Measurements from ENCODE around the gene SLC38A10. TPM values are rescaled to one million over a fixed set of nuclear protein-coding genes. Genes with fewer than 3 reads are reported as not detected.

SLC38A10 gene
- 100 to 1,000 TPM in 4 of 6 donors, 10 to 100 TPM in 2; 90.6 to 208 (median 110) TPM for total RNA-seq

- Histone ChIP-seq H3K4me3 (peak within 1 kb of the TSS; percentile 77 to 95 (median 80)), H3K9me3 (no peaks in the 10 kb centered on the region), H3K27ac (peak within 1 kb of the TSS; percentile 94 to 98 (median 96)), H3K4me1 (peaks cover 34 to 47% (median 42%) of the 10 kb centered on the region in 4 donors), H3K36me3 (no peaks in the 10 kb centered on the region), H3K27me3 (no peaks in the 10 kb centered on the region)
- ATAC-seq (ENCODE audit: low FRiP score in 2 of 2) (peak; percentile 93 to 96), DNase-seq (peak; percentile 93 to 97)
- WGBS, 2 donors: 0 to 2% methylated on average over 1 to 45 of the region's 59 CpGs
- TF ChIP-seq POLR2A (IDR thresholded peaks at IDR 0.05) (peak; percentile 93 to 99 (median 94)), POLR2AphosphoS5 (IDR thresholded peaks at IDR 0.05) (peak; percentile 99), EP300 (IDR thresholded peaks at IDR 0.05) (peak in 1 of 4 donors; percentile 66), CTCF (IDR thresholded peaks at IDR 0.05) (peak in 4 of 6 experiments; percentile 23 to 36 (median 30))
These were observed at the start of gene SLC38A10 for GRCh38 chr17:81295031-81295675. Gene SLC38A10 (minus strand): TSS chr17:81295307. CDS start chr17:81294921, 386 bp downstream.

DNA sequence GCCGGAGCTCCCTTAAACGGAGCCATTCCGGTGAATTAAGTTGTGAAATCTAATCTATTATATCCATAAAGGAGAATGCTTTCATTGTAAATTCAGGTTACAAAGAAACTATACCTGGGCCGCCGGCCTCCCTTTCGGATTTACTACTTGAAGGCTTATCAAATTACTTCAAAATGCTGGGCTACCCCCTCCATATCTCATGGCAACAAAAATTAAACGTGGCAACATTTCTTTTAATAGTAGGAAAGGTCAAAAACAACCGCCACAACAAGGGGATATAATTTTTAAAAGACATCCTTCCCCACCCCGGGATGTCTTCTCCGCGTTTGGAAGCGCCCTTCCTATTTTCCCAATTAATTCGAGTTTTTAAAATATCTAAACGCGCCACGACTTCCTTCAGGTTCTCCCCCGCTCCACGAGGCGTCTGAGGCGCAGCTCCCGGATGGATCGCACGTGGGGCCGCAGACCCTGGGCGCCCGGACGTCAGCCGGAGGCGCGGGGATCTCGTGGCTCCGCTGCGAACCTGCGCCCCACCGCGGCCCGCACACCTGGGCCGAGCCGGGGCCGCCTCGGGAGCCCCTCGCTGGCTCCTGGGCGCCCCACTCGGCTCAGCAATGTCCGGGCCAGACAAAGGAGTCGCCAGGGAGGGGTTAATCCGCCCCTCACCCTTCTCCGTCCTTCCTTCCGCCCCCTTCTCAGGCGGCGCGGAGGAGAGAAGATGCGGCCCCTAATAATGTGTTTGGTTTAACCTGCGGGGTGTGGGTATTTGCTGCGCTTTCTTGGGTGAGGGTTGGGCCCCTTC, 47.4 kb upstream of the SLC38A10 start:
- Histone ChIP-seq H3K27me3 (peaks cover 0 to 35% (median 7%) of the 10 kb centered on the region in 4 donors), H3K4me3 (peak overlapping the region; percentile 54 to 91 (median 73)), H3K36me3 (no peaks in the 10 kb centered on the region), H3K4me1 (peaks cover 42 to 72% (median 54%) of the 10 kb centered on the region in 4 donors), H3K9me3 (no peaks in the 10 kb centered on the region), H3K27ac (peak overlapping the region; percentile 94 to 98 (median 96))
- TF ChIP-seq POLR2A (IDR thresholded peaks at IDR 0.05) (no peak), EP300 (IDR thresholded peaks at IDR 0.05) (no peak), CTCF (IDR thresholded peaks at IDR 0.05) (no peak), POLR2AphosphoS5 (IDR thresholded peaks at IDR 0.05) (no peak)
- DNase-seq (peak in 1 of 2 donors; percentile 82), ATAC-seq (ENCODE audit: low FRiP score in 2 of 2) (no peak)
- 8 to 21% methylated on average over 26 to 51 of the region's 55 CpGs for WGBS, 2 donors

DNA sequence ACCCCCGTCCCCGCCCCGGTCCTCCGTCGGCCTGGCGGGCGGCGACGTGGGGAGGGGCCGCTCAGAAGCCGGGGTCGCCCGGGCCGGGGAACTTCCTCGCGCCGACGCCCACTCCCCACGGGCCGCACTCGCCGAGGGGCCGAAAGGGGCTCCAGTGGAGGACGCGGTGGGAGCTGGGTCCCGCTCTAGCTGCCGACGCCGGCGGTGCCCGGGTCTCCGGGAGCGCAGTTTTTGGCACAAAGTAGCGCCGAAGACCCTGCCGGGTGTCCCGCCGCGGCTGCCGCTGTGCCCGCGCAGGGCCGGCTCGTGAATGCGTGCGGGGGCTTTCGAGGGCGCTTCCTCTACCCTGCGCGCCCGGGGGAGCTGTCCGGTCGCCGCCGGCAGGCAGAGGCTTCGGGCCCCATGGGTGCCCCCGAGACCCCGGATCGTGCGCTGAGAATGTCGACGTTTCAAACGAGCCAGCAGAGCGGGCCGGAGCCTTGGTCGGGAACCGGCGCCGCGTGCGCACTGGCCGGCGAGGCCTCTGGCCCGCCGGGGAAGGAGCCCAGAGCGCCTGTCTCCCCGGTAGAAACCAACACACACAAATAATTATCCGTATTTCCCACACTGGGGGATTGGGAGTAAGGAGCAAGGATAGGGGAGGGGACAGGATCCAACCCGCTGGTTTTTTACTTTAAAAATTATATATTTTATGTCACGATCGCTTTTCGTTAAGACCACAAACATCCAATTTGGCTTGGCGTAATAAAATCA, 46.6 kb upstream of the SLC38A10 start:
- H3K36me3 ChIP-seq: no peaks in the 10 kb centered on the region
- WGBS, 2 donors: 14 to 26% methylated on average over 42 to 56 of the region's 83 CpGs
- no peaks in the 10 kb centered on the region for H3K9me3 ChIP-seq
- DNase-seq: peak in 1 of 2 donors; percentile 86
- no peak for ATAC-seq (ENCODE audit: low FRiP score in 2 of 2)
- H3K27ac ChIP-seq: peak overlapping the region; percentile 94 to 98 (median 96)
- peaks cover 0 to 35% (median 7%) of the 10 kb centered on the region in 4 donors for H3K27me3 ChIP-seq
- peak overlapping the region in 3 of 4 donors; percentile 23 to 91 (median 79) for H3K4me3 ChIP-seq
- no peak for TF ChIP-seq POLR2A (IDR thresholded peaks at IDR 0.05)
- no peak for TF ChIP-seq EP300 (IDR thresholded peaks at IDR 0.05)
- no peak for TF ChIP-seq POLR2AphosphoS5 (IDR thresholded peaks at IDR 0.05)
- H3K4me1 ChIP-seq: peaks cover 46 to 72% (median 57%) of the 10 kb centered on the region in 4 donors

DNA sequence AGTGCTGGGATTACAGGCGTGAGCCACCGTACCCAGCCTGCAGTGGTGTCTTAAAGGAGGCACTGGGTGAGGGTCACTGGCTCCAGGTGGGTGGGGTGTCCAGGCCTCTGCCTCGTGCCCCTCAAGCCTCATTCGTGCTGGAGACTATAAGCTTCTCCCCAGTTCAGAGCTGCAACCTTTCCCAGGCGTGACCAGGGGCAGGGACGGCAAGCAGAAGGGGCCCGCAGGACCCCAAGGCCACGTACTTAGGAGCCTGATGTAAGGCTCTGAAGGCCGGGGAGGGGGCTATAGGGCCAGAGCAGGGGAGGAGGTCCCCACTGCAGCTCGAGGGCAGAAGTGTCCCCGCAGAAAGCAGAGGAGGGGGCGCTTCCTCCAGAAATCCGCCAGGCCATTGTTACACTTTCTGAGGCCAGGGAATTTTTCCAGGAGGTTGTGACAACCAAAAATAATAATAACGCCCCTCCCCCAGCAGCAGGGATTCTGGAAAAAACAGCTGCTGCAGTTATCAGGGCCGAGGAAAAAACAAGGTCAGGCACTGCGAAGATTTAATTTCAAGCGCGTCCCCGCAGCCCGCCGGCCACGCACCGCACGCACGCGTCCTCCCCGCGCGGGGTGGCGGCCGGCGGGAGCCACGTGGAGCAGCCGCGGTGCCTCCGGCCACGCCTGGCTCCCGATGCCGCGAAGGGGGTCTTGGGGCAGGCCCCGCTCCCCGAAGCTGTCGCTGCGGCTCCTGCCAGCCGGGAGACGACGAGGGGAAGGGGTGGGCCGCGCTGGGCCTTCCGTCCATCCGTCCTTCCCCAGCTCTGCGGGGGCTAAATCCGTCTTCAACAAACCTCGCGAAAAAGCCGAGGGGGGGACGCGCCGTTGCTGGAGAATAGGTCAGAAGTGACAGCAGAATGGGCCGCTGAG, 45.8 kb upstream of the SLC38A10 start:
- Histone ChIP-seq H3K27ac (peak overlapping the region; percentile 94 to 98 (median 96)), H3K27me3 (peaks cover 0 to 35% (median 7%) of the 10 kb centered on the region in 4 donors), H3K4me1 (peaks cover 43 to 74% (median 56%) of the 10 kb centered on the region in 4 donors), H3K4me3 (peak overlapping the region in 3 of 4 donors; percentile 23 to 91 (median 79)), H3K36me3 (no peaks in the 10 kb centered on the region), H3K9me3 (no peaks in the 10 kb centered on the region)
- TF ChIP-seq POLR2A (IDR thresholded peaks at IDR 0.05): no peak
- TF ChIP-seq POLR2AphosphoS5 (IDR thresholded peaks at IDR 0.05): no peak
- TF ChIP-seq EP300 (IDR thresholded peaks at IDR 0.05): no peak
- no peak for TF ChIP-seq CTCF (IDR thresholded peaks at IDR 0.05)
- ATAC-seq (ENCODE audit: low FRiP score in 2 of 2) (no peak), DNase-seq (peak in 1 of 2 donors; percentile 86)
- 18 to 24% methylated on average over 16 to 58 of the region's 60 CpGs for WGBS, 2 donors
